Stimulated activated CD4-positive, alpha-beta T cell treated with anti-CD3 and anti-CD28 coated beads, Interleukin-2, amount 100 ng/mL, for 24 hours (primary cell): ENCODE results near the gene PLSCR1.

ENCODE experiments used
- DNase-seq, 2 donors: peaks; one replicate each; pipeline ENCODE4 v3.0.0-alpha.2; 2020

Gene PLSCR1, protein sequence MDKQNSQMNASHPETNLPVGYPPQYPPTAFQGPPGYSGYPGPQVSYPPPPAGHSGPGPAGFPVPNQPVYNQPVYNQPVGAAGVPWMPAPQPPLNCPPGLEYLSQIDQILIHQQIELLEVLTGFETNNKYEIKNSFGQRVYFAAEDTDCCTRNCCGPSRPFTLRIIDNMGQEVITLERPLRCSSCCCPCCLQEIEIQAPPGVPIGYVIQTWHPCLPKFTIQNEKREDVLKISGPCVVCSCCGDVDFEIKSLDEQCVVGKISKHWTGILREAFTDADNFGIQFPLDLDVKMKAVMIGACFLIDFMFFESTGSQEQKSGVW

DNA sequence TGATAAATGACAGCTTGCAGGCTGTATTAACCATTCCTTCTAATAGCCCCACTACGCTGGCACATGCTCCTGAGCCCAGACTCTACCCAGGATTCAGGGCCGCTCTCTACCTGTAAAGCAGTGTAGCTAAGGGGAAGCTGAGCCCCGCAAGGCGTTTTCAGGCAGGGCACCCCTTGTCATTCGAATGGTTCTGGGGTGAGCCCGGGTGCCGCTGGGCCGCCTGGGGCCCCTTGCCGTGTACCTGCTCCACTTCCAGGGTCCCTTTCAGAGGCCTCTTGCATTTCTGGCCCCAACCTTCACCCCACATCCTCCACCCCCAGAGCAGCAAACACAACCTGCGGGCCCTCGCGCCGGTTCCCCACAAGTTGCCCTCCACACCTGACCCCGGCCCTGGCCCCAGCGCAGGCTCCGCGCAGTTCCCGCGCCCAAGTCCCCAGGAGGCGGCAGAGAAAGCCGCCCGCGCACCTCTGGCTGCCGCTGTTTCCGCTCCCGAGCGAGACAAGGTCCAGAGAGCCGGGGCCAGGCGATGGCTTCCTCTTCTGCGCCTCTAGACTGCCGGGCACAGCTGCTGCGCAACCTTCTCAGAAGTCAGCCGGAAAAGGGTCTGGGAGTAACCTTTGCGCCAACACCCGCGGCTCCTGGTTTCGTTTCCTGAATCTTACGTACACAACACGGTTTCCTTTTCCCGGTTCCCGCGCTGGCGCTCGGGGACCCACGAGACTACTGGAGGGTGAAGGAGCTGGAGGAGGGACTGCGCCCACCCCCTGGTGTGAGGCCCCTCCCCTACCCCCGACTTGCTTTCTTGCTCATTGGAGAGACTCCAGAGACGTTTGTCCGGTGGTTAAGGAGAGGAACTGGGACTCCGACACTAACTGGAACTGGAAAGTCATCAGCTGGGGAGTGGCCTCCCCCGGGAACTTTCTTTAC lies at the start of gene PLSCR1:
TSS of gene PLSCR1 (minus strand) at position 606 of the 927 bp plus-strand sequence. CDS start 8,055 bp downstream, outside the sequence.
- DNase-seq, result peak; percentile 76 to 79

DNA sequence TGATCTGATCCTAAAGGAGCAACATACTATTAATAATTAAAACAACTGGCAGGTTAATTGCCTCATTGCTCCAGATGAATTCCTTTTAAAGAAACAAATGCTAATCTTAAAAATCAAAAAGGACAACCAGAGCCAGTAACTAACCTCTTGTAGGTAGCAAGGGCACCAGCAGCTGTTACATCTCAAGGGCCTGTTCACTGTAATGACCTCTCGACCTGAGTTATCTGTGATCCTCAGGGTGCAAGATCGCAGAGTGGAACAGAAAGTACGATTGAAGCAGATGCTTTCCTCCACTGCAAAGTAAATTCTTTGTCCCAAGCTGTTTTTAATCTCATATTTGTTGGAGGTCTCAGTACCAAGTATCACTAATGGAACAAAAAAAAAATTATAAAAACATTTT lies 49.4 kb upstream of the PLSCR1 start:
- DNase-seq, result no peak

DNA sequence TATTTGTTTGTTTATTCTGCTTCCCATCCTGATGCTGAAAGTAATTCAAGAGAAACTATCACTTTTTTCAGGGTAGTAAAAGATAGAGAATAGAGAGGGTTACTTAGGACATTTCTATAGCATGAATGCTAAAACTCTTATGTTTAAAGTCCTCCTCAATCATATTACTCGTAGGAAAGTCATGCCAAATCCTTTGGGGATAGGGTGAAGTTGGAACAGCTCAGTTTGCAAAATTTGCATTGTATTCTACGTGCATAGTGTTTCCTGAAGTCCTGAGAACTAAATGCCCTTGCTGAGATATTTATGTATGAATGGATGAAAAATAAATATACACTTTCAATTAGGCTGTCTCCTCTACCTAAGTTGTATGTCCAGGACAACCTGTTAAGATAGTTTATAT lies 46.1 kb upstream of the PLSCR1 start:
- no peak for DNase-seq

DNA sequence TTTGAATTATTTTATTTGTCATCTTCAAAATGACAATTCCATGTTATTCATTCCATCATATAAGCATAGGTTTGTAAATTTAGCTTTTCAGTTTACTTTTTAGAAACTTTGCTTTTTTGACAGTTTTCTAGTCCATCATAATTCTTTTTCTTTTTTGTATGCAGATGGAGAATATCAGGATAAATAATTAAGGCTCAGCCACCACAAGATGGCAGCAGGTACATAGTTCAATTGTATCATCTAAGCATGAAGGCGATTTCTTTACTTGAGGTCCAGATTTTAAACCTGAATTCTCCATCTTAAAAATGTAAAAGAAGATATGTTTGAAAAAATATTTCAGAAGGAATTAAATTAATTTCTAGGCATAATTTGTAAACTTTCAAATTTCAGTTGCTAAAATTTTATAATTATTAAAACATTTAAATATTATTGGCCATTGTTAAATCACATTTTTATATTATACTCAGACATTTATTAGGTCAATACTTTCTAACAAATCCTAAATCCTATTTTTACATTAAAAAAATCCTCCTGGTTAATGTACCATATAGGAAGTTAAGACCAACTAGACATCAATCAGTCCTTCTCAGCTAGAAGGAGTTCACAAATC lies 45.6 kb upstream of the PLSCR1 start:
- peak in 1 of 2 donors; percentile 9 for DNase-seq

DNA sequence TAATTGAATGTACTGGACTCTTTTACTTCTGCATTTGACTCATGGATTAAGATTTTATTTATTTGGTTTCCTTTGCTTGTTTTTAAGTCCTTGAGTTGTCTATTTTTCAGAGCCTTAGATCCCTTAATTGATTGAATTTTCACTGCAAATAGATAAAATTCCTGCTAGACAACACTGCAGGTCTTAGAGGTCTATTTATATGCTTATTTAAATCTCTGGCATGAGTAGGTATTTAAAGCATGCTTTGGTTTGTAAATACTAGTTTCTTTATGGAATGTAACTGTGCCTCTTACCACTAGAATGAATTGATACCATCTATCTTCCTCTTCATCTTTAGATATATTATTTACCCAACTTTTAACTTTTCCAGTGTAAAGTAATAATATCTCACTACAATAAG lies 40.7 kb upstream of the PLSCR1 start:
- no peak for DNase-seq

DNA sequence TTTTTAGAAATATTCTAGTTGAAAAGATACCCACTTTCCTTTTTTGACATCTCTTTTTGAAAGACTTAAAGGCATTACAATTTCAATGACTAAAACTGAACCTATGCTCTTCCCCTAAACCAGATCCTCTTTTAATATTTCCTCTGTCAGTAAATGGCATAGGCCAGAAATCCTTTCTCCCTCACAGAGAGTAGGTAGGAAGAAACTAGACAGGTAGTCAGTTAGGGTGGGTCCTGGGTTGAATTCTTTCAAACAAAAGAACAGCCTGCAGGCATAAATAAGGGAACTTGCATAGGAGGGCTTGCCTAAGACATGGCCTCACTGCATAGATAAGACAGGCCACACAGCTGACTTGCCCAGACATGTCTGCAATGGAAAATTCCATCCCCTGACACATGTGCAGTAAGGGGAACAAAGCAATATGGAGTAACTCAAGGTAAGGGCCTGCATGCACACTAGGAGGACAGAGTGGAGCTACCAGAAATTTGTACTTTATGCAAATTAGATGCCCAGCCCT lies 37.6 kb upstream of the PLSCR1 start:
- DNase-seq, result no peak

DNA sequence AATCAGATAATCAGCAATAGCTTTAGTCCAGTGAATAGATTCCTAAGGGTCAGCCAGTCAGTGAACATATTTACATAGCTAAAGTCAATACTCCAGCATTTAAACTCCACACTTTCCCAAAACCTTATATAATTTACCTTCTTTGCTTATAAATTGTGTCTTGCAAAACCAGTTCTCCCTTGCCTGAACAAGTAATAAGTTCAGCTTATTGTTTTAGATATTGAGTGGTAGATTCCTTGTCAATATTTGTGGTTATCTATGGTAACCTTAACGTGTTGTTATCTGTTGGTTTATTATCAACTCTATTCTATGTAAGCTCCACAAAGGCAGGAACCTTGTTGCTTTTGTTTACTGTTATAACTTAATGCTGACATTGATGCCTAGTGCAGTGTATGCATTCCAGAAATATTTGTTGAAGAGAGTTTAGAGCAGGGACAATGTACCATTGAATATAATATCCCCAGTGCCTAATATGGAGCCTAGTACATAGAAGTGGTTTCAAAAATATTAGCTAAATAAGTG lies 36.7 kb upstream of the PLSCR1 start:
- DNase-seq, result no peak

DNA sequence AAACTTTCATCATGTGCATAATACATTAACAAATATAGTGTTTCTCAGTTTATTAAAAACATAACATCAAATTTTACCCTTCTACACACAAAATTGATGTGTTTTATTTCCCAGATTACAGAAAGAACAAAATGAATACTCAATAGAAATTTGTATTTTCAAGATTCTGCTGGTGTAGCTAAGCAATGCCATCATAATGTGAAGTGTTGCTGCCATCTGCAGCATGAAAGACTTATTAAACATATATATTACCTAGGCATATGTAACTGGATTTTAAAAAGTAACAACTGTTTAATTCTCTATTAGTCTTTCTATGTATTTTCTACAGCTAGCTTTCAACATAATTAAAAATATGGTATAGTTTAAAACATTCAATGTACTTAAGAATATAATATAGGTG lies 33.3 kb upstream of the PLSCR1 start:
- DNase-seq, result peak; percentile 6 to 22

DNA sequence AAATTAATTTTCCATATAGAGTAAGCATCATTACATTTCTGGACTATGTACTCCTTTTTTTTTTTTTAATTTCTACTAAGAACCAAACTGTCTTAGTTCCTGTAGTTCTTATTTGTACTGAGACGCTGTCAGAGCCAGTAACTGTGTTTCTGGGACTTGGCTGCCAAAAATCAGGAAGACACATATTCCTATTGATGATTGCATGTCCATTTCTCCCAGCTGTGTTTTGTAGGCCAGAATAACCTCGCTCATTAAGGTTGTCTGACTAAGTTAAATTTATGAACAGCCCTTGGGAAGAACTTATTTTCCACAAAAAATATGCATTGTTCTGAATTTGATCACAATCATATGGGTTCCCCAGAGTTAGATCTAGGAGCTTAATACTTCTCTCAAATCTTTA lies 31.2 kb upstream of the PLSCR1 start:
- DNase-seq, result no peak

DNA sequence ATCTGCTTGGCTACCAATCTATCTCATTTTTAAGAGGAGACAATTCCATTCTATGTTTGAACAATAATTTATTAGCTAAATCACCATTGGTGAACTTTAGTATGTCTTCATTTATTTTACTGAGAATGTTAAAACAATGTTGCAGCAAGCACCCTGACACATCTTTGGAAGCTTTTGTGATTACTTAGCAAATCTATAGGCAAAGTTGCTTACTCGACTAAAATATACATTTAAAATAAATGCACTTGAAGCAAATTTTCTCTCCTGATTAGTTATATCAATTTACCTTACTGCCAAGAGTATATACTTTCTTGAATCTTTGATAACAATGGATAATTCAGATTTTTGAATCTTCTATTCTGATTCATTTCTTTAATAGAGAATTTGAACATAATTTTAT lies 29.8 kb upstream of the PLSCR1 start:
- no peak for DNase-seq

DNA sequence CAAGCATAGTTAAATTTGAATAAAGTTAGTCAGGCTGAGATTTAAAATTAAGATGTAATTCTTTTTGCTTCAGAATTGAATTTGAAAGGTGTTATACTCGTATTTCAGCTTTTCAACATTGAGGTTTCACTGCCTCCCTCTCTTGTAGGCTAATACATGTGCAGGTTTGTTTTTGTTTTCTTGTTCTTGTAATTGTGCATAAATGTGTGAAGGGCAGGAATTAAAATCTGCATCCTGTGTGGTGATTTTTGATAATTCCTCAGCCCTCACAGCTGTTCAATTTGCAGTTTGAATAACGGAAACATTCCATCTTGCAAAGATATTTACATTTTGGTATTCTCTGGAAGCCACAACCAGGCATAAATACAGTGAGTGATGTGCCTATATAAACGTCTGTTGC lies 24.9 kb upstream of the PLSCR1 start:
- no peak for DNase-seq

DNA sequence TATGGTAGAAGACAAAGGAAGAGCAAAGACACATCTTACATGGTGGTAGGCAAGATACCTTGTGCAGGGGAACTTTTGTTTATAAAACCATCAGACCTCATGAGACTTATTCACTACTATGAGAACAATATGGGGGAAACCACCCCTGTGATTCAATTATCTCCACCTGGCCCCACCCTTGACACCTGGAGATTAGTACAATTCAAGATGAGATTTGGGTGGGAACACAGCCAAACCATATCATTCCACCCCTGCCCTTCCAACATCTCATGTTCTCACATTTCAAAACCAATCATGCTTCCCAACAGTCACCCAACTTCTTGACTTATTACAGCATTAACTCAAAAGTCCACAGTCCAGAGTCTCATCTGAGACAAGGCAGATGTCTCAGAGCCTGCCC lies 21.7 kb upstream of the PLSCR1 start:
- DNase-seq, result no peak

DNA sequence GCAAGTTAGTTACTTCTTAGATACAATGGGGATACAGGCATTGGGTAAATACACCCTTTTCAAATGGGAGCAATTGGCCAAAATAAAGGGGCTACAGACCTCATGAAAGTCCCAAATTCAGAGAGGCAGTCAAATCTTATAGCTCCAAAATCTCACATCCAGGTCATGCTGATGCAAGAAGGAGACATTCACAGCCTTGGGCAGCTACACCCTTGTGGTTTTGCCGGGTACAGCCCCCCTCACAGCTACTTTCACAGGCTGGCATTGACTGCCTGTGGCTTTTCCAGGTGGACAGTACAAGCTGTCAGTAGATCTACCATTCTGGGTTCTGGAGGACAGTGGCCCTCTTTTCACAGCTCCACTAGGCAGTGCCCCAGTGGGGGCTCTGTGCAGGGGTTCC lies 17.5 kb upstream of the PLSCR1 start:
- DNase-seq, result no peak

DNA sequence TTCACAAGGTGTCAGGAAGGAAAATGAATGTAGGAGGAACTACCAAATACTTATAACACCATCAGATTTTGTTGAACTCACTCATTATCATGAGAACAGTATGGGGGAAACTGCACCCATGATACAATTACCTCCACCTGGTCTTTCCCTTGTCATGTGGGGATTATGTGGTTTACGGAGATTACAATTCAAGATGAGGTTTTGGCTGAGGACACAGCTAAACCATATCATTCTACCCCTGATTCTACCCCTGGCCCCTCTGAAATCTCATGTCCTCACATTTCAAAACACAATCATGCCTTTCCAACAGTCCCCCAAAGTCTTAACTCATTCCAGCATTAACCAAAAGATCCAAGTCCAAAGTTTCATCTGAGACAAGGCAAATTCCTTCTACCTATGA lies 17.1 kb upstream of the PLSCR1 start:
- no peak for DNase-seq

DNA sequence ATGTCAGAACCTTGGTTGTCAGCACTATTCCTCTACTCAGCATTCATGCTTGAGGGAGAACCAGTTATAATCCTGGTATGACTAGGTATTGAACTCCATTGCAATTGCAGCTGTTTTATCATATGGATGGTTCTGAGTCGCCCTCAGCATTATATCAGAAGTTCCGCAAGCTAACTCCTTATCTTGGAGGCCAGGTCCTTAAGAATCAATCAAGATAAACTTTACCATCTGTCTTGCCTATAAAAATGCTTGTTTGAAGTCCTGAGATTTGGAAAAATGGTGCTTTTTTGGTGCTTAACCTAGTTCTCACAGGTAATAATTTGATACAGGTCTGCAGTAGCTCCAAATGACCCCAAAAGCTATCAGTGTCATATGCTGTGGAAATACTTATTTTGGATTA lies 16.3 kb upstream of the PLSCR1 start:
- DNase-seq, result no peak

DNA sequence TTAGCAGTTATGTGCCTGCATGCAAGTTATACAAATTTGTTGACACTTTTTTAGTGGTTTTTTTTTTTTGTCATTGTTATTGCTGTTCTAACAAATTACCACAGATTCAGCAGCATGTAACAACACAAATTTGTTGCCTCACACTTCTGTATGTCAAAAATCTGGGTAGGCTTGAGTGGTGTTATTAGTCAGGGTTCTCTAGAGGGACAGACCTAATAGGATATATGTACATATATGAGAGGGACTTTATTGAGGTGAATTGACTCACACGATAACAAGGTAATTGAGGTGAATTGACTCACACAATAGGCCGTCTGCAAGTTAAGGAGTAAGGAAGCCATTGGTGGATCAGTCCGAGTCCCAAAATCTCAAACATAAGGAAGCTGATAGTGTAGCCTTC lies 15.0 kb upstream of the PLSCR1 start:
- DNase-seq, result no peak

DNA sequence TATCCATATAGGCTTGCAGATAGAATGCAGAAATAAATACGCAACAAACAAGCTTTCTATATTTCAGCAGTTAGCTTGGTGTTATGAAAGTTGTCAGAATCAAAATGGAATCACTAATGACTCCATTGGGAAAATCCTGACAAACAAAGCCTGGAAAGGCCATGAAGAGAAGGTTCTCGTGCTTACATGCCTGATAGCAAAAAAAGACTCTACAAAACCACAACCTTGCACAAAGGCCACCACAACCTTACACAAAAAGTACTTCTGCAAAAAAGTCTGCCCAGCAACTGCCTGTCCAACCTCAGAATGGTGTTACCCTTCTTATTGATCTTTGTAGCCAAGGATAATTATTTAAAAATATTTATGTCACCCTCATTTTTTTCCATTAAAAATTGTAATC lies 14.4 kb upstream of the PLSCR1 start:
- DNase-seq, result no peak

DNA sequence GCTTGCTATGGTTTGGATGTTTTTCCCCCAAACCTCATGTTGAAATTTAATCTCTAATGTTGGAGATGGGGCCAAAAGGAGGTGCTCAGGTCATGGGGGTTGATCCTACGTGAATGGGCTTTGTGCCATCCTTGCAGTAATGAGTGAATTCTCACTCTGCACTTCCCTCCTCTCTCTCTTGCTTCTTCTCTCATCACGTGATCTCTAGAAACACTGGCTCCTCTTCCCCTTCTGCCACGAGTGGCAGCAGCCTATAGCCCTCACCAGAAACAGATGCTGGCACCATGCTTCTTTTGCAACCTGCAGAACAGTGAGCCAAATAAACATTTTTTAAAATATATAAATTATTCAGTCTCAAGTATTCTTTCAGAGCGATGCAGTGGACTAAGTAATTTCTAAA lies 13.3 kb upstream of the PLSCR1 start:
- no peak for DNase-seq

DNA sequence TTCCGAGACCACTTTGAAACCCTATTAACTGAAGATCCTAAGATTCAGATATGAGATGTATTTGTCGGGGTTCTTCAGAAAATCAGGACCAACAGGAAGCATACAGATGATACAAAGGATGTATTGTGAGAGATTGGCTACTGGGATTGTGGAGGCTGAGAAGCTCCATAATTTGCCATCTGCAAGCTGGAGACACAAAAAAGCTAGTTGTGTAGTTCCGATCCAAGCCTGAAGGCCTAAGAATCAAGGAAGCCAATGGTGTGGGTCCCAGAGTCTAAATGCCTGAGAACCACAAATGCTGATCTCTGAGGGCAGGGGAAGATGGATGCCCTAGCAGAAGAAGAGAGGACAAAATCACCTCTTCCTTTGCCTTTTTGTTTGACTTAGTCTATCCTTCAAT lies 10.9 kb upstream of the PLSCR1 start:
- DNase-seq, result no peak

DNA sequence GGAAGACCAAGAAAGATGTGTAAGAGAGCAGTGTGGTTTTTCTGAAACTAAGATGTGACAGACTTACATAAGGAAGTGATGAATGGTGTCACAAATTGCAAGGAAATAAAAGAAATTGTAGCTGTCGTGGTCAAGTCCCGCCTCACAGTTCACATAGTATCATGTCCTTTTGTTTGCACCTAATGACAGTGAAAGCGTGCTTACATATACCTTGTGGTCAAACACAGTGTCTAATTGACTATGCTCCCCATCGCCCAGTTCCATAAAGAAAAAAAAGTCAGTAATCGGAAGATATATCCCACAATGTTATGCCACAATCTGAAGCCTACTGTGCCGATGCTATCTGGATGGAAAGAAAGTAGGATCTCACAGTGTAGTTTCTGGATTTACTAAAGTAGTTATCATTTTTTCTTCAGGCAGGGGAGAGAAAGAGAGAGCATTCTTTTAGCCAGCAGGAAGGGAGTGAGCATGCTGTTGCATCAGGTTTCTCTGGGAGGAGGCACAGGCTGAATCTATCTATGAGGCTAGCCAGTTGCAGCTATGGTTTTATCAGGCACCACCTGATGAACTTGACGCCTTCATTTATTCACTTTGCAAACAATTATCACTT lies 9.8 kb upstream of the PLSCR1 start:
- no peak for DNase-seq

DNA sequence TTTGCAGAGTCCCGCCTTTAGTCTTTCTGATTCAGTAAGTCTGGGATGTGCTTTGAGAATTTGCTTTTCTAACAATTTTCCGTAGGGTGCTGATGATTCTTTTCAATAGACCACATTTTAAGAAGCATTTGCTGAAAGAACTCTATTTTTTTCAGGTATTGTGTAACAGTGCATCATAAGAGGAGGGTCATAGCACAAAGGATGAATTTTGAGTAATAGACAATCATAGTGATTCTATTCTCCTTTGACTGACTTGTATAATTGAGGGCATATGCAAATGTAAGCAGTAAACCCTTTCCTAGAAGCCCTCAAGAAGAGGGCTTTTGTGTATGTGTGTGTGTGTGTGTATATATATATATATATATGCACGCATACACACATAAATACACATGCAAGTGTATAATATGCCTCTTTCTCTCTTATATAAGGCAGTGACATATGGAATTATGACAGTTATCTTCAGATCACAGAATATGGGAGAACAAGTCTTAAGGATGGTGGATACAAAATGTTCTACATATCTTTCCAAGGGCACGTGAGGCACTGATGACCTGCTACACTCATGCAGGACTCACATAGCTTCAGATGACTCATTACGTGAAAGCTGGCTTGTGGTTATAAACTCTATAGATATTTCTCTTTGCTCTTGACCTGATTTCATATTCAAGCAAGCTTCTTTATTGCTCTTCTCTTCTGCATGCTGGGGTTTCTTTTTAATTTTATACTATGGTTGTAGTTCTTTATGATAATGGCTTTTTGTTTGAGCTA lies 6.5 kb upstream of the PLSCR1 start:
- no peak for DNase-seq

DNA sequence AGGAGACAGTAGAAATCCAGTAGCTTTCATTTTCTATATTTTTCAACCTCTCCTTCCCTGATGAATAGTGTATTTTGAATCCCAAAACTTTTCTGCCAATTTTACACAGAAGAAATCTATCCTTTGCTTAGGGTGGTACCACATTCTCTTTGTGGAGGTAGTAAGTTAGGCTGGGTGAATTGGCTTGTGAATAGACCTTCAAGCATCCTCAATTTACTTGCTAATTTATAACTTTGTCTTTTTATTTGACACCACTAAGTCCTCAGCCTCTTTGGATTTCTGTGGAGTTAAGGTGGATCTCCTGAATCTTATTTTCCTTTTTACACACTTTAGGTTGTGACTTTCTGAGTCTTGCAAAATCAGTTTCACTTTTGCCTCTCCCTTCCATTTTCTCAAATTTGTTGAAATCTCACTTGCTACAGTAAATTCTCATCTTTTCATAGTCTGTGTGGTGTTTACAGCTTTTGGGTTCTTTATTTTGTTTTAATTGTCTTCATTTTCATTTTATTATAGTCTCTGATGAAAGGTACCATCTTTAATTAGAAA lies 5.7 kb upstream of the PLSCR1 start:
- no peak for DNase-seq
